B cell (primary cell): ENCODE measurements around the gene ZRANB1. TPM values are rescaled to one million over a fixed set of nuclear protein-coding genes. Genes with fewer than 3 reads are reported as not detected.

ENCODE experiments used
- ATAC-seq: fragments of 200-7000 bp; cut with Tn5 transposase; one replicate; pipeline ENCODE4 v1.10.0; 2021; ENCODE audit warnings: low read depth, mild to moderate bottlenecking, moderate number of reproducible peaks, moderate library complexity
- CTCF ChIA-PET: fragments of 350-600 bp; sonication (Branson Sonifier 250); formaldehyde crosslinking; loops from one replicate; lab custom pipeline; 2021; ENCODE audit warnings: antibody characterized with exemption, inconsistent platforms; lab: Charles Lee
- POLR2A ChIA-PET: fragments of 350-600 bp; sonication (Branson Sonifier 250); formaldehyde crosslinking; loops from one replicate; lab custom pipeline; 2021; ENCODE audit warnings: antibody characterized with exemption; lab: Charles Lee
- DNase-seq: peaks from one replicate; pipeline ENCODE4 v3.0.0; 2013
- H2AFZ ChIP-seq: 2 replicates; pipeline ENCODE4 v1.6.1; 2012; ENCODE audit warnings: mild to moderate bottlenecking, low read depth, low read length; ENCODE audit not compliant: insufficient read depth, poor library complexity, severe bottlenecking
- H3K27ac ChIP-seq, 2 donors: 1 replicate in 1 of 2; 2 replicates in 1 of 2; pipeline ENCODE4 v1.5.1; 2012 to 2013; ENCODE audit warnings: low read length in 2 of 2, mild to moderate bottlenecking in 2 of 2, moderate library complexity in 1 of 2
- H3K27me3 ChIP-seq, 4 experiments: fragments of 200-600 bp in 1 of 4; sonication (generic) in 1 of 4; replicated peaks in 1 of 4; 1 replicate in 2 of 4; 2 replicates in 2 of 4; pipeline versions ENCODE4 v1.6.1 to v1.7.0; 2013 to 2016; ENCODE audit warnings: low read length in 3 of 4, mild to moderate bottlenecking in 2 of 4, mixed read lengths in 1 of 4, moderate library complexity in 1 of 4; ENCODE audit not compliant: insufficient read depth in 4 of 4, control insufficient read depth in 3 of 4; ENCODE audit errors: control extremely low read depth in 1 of 4
- H3K36me3 ChIP-seq, 2 experiments: replicated peaks in 1 of 2; 1 replicate in 1 of 2; 2 replicates in 1 of 2; pipeline versions ENCODE4 v1.6.1 to v1.7.1; 2013; ENCODE audit warnings: low read length in 1 of 2; ENCODE audit not compliant: insufficient read depth in 2 of 2, control insufficient read depth in 1 of 2; ENCODE audit errors: control extremely low read depth in 1 of 2, extremely low read depth in 1 of 2
- H3K4me1 ChIP-seq, 2 donors: fragments of 200-600 bp in 1 of 2; sonication (generic) in 1 of 2; 1 replicate in 1 of 2; 2 replicates in 1 of 2; pipeline versions ENCODE4 v1.5.1 to v1.6.1; 2013 to 2017; ENCODE audit warnings: low read length in 2 of 2; ENCODE audit not compliant: control insufficient read depth in 2 of 2, insufficient read depth in 2 of 2
- H3K4me2 ChIP-seq: replicated peaks from 2 replicates; pipeline ENCODE3; 2012; ENCODE audit warnings: mild to moderate bottlenecking, low read depth, low read length; ENCODE audit not compliant: poor library complexity, severe bottlenecking
- H3K4me3 ChIP-seq, 5 experiments: fragments of 200-600 bp in 1 of 5; sonication (generic) in 1 of 5; 1 replicate in 3 of 5; 2 replicates in 2 of 5; pipeline versions ENCODE4 v1.5.1 to v1.7.0; 2011 to 2016; ENCODE audit warnings: low read length in 4 of 5, mild to moderate bottlenecking in 4 of 5, low read depth in 2 of 5, control low read depth in 1 of 5, moderate library complexity in 1 of 5; ENCODE audit not compliant: insufficient read depth in 1 of 5; ENCODE audit errors: control extremely low read depth in 1 of 5, extremely low read depth in 1 of 5
- H3K79me2 ChIP-seq: fragments of 200-600 bp; sonication (generic); one replicate; pipeline ENCODE4 v1.6.0; 2016; ENCODE audit warnings: low read length; ENCODE audit not compliant: control insufficient read depth, insufficient read depth
- H3K9ac ChIP-seq: fragments of 200-600 bp; sonication (generic); 2 replicates; pipeline ENCODE4 v1.6.1; 2017; ENCODE audit warnings: mild to moderate bottlenecking, low read length, moderate library complexity
- H3K9me3 ChIP-seq, 3 donors: one replicate each; pipeline versions ENCODE4 v1.6.1 to v1.7.1; 2013; ENCODE audit warnings: low read length in 2 of 3; ENCODE audit not compliant: control insufficient read depth in 2 of 3, insufficient read depth in 1 of 3; ENCODE audit errors: control extremely low read depth in 1 of 3
- H4K20me1 ChIP-seq: 2 replicates; pipeline ENCODE4 v1.6.0; 2012; ENCODE audit warnings: mild to moderate bottlenecking, low read length; ENCODE audit not compliant: insufficient read depth, control insufficient read depth, poor library complexity, severe bottlenecking
- H3K27ac Mint-ChIP-seq: one replicate; pipeline ENCODE4 v1.8.0; 2021; ENCODE audit warnings: mixed read lengths
- H3K27me3 Mint-ChIP-seq: one replicate; pipeline ENCODE4 v1.8.0; 2021; ENCODE audit warnings: mixed read lengths
- H3K4me1 Mint-ChIP-seq: one replicate; pipeline ENCODE4 v1.8.0; 2021; ENCODE audit warnings: mixed read lengths
- H3K4me3 Mint-ChIP-seq: one replicate; pipeline ENCODE4 v1.8.0; 2021; ENCODE audit warnings: mixed read lengths
- H3K9me3 Mint-ChIP-seq: one replicate; pipeline ENCODE4 v1.8.0; 2022; ENCODE audit warnings: mixed read lengths; ENCODE audit not compliant: insufficient read depth
- CTCF ChIP-seq: fragments of 200-600 bp; IDR thresholded peaks from one replicate; pipeline ENCODE4 v1.8.0; 2022; ENCODE audit warnings: antibody characterized with exemption, mild to moderate bottlenecking
- EZH2 ChIP-seq: IDR thresholded peaks from 2 replicates; pipeline ENCODE4 v1.6.1; 2012; ENCODE audit warnings: borderline replicate concordance, low read depth, mild to moderate bottlenecking, moderate library complexity, low read length; ENCODE audit not compliant: insufficient read depth, poor library complexity, severe bottlenecking
- WGBS: methylation state at CpG from one replicate; pipeline ENCODE4 v1.1.5; 2013; ENCODE audit warnings: missing lambda C conversion rate; ENCODE audit not compliant: insufficient coverage; 5-methylcytosine and 5-hydroxymethylcytosine counted together
- intact Hi-C: fragments of 100-400 bp; cut with micrococcal nuclease; formaldehyde crosslinking; loops from one replicate; pipeline ENCODE4 v1.10.0; 2022
- polyA plus RNA-seq: library from polyadenylated mRNA; depleted of rRNA; stranded (reverse); fragments of >200 nt; gene quantifications from 2 replicates; pipeline ENCODE4 v1.2.3, GENCODE V29; 2012
- total RNA-seq, 2 donors: library from RNA; stranded (reverse); fragments of 120-200 nt in 1 of 2; gene quantifications; 1 replicate in 1 of 2; 2 replicates in 1 of 2; pipeline versions ENCODE4 v1.2.3 to v1.2.4, GENCODE V29; 2013 to 2022

Gene ZRANB1
- total and polyA plus RNA-seq, 2 donors (not counting 1 experiment from before 2014, with no cell fraction given) = 6.5 to 28.0 TPM

DNA sequence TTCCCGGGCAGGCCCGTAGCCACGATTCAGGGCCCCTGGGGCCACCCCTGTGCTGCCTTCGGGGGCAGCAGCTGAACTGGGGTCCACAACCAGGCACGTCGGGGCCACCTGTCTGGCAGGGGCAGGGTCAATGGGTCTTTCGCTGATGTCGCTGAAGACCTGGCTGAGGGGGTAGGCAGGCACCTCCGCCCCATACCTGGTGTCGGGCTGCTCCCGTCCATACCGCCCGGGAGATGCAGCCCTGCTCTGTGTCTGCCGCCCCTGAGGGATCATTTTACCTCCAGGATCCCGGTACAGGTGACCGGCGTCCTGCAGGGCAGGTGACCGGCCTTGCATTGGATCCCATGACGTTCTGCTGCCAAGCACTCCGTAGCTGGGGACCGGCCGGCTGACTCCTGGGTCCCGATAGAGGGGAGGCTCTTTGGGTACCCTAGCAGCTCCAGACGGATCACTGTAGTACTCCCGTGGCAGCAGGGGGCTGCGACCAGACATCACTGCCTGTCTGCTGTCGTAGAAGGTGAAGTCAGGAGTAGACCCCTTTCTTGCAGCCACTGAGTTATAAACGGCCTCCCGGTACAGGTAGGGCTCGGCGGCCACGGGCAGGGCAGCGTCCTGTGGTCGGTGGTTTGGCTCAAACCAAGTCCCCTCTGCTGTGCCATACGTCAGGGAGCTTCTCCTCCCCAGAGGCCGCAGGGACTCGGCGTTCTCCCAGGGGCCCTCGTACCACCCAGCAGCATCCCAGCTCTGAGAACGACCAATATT, 85.2 kb downstream of the ZRANB1 start:
- H2AFZ ChIP-seq = no peak overlapping the region
- no peak overlapping the region for H3K4me3 ChIP-seq
- H3K4me1 Mint-ChIP-seq = peaks cover 13% of the 10 kb centered on the region
- H4K20me1 ChIP-seq = no peaks in the 10 kb centered on the region
- no peaks in the 10 kb centered on the region for H3K79me2 ChIP-seq
- H3K4me3 Mint-ChIP-seq = no peak overlapping the region
- peaks cover 0 to 12% (median 0%) of the 10 kb centered on the region in 4 experiments for H3K27me3 ChIP-seq
- H3K27ac ChIP-seq = no peak overlapping the region
- no peak overlapping the region for H3K9ac ChIP-seq
- H3K4me2 ChIP-seq = no peak overlapping the region
- H3K36me3 ChIP-seq = no peaks in the 10 kb centered on the region
- POLR2A ChIA-PET = no interaction called here
- no peak overlapping the region for H3K27ac Mint-ChIP-seq
- H3K4me1 ChIP-seq = no peaks in the 10 kb centered on the region
- no peak for ATAC-seq
- no peaks in the 10 kb centered on the region for H3K9me3 ChIP-seq
- CTCF ChIA-PET = no interaction called here
- 97% methylated on average over 36 of the region's 40 CpGs for WGBS
- TF ChIP-seq CTCF (no peak), EZH2 (no peak)
- intact Hi-C loops = no loop called here
- H3K9me3 Mint-ChIP-seq = no peaks in the 10 kb centered on the region
- peaks cover 48% of the 10 kb centered on the region for H3K27me3 Mint-ChIP-seq
- DNase-seq = no peak
